ENCODE data around the gene PDK4.

Gene PDK4

DNA sequence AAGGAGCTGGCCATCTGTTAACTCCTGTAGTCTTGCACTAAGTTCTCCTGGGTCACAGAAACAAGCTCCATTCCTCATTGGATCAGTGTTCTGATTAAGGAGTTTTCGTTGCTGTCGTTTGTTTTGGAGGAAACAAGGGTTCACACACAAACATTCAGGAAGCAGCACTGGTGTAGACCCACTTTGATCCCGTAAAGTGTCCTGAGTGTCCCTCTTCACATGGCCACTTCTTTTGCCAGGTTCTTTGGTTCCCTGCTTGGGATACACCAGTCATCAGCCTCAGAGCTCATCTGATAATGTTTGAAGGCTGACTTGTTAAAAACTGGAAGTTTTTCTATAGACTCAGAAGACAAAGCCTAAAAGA, 10.9 kb downstream of the PDK4 start:
- H3K4me3 ChIP-seq (replicated peaks; ENCODE audit: low read depth, low read length): no peak overlapping the region
- no peak for DNase-seq (ENCODE audit: extremely low read depth, low read depth)
- TF ChIP-seq, protein P1, sequence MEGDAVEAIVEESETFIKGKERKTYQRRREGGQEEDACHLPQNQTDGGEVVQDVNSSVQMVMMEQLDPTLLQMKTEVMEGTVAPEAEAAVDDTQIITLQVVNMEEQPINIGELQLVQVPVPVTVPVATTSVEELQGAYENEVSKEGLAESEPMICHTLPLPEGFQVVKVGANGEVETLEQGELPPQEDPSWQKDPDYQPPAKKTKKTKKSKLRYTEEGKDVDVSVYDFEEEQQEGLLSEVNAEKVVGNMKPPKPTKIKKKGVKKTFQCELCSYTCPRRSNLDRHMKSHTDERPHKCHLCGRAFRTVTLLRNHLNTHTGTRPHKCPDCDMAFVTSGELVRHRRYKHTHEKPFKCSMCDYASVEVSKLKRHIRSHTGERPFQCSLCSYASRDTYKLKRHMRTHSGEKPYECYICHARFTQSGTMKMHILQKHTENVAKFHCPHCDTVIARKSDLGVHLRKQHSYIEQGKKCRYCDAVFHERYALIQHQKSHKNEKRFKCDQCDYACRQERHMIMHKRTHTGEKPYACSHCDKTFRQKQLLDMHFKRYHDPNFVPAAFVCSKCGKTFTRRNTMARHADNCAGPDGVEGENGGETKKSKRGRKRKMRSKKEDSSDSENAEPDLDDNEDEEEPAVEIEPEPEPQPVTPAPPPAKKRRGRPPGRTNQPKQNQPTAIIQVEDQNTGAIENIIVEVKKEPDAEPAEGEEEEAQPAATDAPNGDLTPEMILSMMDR (IDR thresholded peaks at IDR 0.05; ENCODE audit: low read depth, low read length, missing control alignments): no peak

DNA sequence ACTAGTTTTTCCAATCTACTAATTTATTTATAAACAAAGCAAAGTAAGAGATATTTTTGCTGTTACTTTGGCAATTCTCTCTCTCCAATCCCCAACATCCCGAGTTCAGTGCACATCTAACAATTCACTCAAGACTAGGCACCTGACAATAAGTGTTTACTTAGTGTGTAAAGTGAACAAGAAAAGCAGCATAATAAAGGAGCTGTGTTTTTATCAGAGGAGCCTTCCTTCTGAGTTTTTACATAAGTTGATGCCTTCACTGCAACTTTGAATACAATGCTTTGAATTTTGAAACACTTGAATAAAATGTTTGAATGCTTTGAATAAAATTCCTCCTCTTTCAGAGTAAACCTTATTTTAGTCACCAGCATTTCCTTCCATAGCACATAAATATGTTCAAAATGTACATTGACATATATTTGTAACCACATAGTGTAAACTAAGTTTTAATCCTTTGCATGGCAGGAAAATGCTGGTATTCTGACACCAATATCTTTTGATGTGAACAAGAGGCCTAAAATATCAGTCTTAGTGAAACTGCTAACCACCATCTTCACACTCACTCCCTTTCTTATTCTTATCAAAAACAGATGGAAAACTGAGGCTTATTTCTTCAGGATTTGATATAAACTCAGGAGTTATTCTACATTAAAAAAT, 11.4 kb downstream of the PDK4 start:
- no peak overlapping the region for H3K4me3 ChIP-seq (replicated peaks; ENCODE audit: low read depth, low read length)
- TF ChIP-seq, protein P1 (IDR thresholded peaks at IDR 0.05; ENCODE audit: low read depth, low read length, missing control alignments): no peak
- no peak for DNase-seq (ENCODE audit: extremely low read depth, low read depth)

DNA sequence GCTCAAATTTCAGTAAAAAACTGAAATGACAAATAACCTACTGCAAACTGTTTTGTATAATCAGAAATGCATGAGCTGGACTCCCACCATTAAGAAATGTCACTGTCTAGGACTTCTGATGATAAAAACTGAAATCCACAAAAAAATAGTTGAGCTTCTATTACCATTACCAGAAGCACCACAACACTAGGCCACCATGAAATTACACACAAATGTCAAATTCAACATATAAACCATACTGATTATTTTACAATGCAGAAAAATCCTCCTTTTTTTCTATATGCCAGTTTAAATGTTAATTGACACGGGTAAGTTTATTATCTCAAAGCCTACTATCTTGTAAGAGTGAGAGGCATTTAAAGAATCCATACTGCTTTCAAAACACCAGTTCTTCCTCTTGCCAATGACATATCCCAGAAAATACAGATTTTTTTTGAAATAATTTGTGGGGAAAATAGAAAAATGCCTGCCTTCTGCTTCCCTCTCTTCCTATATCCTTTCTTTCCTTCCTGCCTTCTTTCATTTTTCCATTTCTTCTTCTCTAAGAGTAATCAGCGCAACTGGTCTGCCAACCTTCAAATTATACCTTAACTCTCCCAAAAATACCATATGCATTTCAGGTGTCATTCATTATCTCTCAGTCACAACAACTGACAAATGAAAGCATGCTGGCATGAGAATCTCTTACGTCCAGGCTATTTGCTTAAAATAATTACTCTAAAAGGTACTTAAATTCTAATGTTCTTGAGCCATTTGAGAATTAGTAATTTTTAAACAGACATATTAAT, 12.3 kb downstream of the PDK4 start:
- no peak for DNase-seq (ENCODE audit: extremely low read depth, low read depth)
- H3K4me3 ChIP-seq (replicated peaks; ENCODE audit: low read depth, low read length): no peak overlapping the region
- TF ChIP-seq, protein P1 (IDR thresholded peaks at IDR 0.05; ENCODE audit: low read depth, low read length, missing control alignments): no peak

DNA sequence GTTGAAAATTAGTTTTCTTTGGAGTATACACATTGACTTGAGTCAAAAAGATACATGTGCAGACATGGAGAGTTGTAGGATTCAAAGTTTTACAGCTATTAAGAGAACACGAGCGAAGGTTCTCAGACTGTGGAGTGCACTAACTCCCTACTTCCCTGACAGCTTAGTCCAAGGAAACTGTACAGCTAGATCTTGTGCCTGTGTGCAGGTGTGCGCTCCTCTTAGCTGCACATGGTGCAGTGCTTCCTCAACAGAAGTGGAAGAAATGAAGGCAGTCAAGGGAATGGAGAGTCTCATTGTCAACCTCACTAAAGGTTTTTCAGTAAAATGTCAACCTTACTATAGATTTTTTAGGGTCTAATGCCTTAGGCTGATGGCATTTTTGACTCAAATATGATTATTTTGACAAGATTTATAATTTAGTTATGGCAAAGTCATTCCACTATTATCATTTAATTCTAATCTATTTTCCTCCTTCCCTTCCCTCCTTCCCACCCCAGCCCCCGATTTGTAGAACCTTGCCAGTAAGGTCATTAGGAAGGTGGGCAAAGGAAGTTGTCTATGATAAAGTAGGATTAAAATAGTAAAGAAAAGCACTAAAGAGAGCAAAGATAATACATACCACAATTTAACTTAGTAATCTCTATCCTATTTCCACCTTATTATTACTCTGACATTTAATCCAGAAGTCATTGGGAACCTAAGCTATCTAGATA, 13.6 kb downstream of the PDK4 start:
- DNase-seq (ENCODE audit: extremely low read depth, low read depth): no peak
- TF ChIP-seq, protein P1 (IDR thresholded peaks at IDR 0.05; ENCODE audit: low read depth, low read length, missing control alignments): no peak

DNA sequence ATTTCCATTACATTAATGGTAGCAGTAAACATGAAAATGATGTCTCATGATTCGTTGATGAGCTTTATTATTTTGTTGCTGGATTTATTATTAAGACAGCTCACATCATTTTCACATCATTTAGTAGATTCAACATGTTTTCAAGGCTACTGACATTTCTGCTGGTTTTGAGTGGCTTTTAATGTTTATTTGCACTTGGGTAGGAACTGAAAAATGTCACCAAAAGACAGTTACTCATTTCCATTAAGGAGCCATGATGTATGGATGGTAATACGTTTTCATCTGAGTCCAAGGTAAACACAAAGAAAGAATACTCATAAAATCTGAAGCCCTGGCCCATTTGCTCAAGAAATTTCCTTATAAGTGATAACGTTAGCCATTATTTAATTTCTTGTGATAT, 14.8 kb downstream of the PDK4 start:
- DNase-seq (ENCODE audit: extremely low read depth, low read depth): no peak
- no peak overlapping the region for H3K4me3 ChIP-seq (replicated peaks; ENCODE audit: low read depth, low read length)
- TF ChIP-seq, protein P1 (IDR thresholded peaks at IDR 0.05; ENCODE audit: low read depth, low read length, missing control alignments): no peak

More for the DNA sequence above, 13.6 kb downstream of the PDK4 start:
- H3K4me3 ChIP-seq (replicated peaks; ENCODE audit: low read depth, low read length): no peak overlapping the region

DNA sequence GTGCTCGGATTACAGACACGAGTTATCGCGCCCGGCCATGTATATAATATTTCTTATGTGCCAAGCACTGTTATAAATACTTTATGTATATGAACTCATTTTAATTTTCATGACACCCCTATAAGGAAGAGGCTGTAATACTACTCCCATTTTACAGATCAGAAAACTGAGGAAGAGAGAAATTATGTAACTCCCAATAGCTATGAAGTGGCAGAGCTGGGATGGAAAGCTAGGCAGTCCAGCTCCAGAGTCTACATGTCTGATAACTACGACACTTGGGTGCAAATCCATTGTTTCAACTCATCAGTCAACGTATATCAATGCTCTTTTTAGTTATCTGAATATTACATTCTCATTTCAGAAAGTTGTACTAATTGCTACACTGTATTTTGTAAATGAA, 17.0 kb downstream of the PDK4 start:
- TF ChIP-seq, protein P1 (IDR thresholded peaks at IDR 0.05; ENCODE audit: low read depth, low read length, missing control alignments): no peak
- no peak overlapping the region for H3K4me3 ChIP-seq (replicated peaks; ENCODE audit: low read depth, low read length)
- DNase-seq (ENCODE audit: extremely low read depth, low read depth): no peak

Data from HFF-Myc (cell line).